Dedifferentiated amniotic fluid mesenchymal stem cell (primary cell): ENCODE measurements around the gene COPS9.

Source experiments
- DNase-seq: peaks from one replicate; pipeline ENCODE4 v3.0.0-alpha.2; 2016; ENCODE audit errors: extremely low spot score

The COPS9 gene

GRCh38 chr2:240111253-240111652, 24.9 kb downstream of the COPS9 start:
- DNase-seq = no peak

GRCh38 chr2:240109386-240109785, 26.7 kb downstream of the COPS9 start:
- no peak for DNase-seq

- no peak for DNase-seq
Measured at GRCh38 chr2:240107477-240107796, 28.7 kb downstream of the COPS9 start.

- DNase-seq = no peak
Measured at GRCh38 chr2:240106765-240107476, 29.2 kb downstream of the COPS9 start.

- no peak for DNase-seq
Measured at GRCh38 chr2:240105982-240106381, 30.1 kb downstream of the COPS9 start.

GRCh38 chr2:240103136-240103535, 33.0 kb downstream of the COPS9 start:
- DNase-seq = no peak

- DNase-seq = no peak
Measured at GRCh38 chr2:240098349-240098748, 37.8 kb downstream of the COPS9 start.

- DNase-seq = no peak
Measured at GRCh38 chr2:240095556-240096523, 40.3 kb downstream of the COPS9 start.

GRCh38 chr2:240089306-240089705, 46.8 kb downstream of the COPS9 start:
- DNase-seq = no peak

GRCh38 chr2:240086563-240086962, 49.5 kb downstream of the COPS9 start:
- no peak for DNase-seq
